ENCODE measurements around the gene ATP2B2.

GRCh38 chr3:10274601-10275000 is 230.8 kb downstream of the ATP2B2 start:
- TF ChIP-seq CTCF (IDR thresholded peaks at IDR 0.05; ENCODE audit: poor library complexity) (no peak), EZH2 (IDR thresholded peaks at IDR 0.05; ENCODE audit: borderline replicate concordance) (no peak), EZH2phosphoT487 (IDR thresholded peaks at IDR 0.05; ENCODE audit: low read depth, severe bottlenecking, unreplicated experiment) (no peak)
